ENCODE results near the gene LAMC2.

The LAMC2 gene

DNA sequence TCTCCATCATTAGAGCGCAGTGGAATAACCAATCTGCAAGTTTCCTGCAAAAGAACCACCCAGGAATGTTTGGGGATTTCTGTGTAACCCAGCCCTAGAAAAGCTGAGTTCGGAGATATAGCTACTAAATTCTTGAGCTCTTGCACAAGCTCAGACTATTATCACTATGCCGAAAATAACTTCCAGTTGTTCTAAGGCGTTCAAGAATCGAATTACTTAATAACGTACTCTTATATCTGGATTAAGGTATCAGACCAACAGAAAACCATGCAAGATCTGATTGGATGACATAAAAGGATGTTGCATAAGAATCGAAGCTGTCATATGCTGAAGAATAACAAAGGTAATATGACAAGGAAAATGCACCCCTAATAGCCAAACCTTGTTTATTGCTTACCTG, 7.5 kb upstream of the LAMC2 start:
- H3K4me3 ChIP-seq (ENCODE audit: low read length) = no peak overlapping the region
- no peaks in the 10 kb centered on the region for H3K27me3 ChIP-seq (ENCODE audit: control insufficient read depth, insufficient read depth, low read length)
- no peaks in the 10 kb centered on the region for H3K36me3 ChIP-seq (ENCODE audit: control insufficient read depth, insufficient read depth, low read length)
- H3K9ac ChIP-seq (ENCODE audit: low read length) = no peak overlapping the region
- no peak overlapping the region for H3K27ac ChIP-seq (ENCODE audit: low read depth, low read length)
- H3K4me1 ChIP-seq (ENCODE audit: control insufficient read depth, insufficient read depth, low read length) = peaks cover 10% of the 10 kb centered on the region

DNA sequence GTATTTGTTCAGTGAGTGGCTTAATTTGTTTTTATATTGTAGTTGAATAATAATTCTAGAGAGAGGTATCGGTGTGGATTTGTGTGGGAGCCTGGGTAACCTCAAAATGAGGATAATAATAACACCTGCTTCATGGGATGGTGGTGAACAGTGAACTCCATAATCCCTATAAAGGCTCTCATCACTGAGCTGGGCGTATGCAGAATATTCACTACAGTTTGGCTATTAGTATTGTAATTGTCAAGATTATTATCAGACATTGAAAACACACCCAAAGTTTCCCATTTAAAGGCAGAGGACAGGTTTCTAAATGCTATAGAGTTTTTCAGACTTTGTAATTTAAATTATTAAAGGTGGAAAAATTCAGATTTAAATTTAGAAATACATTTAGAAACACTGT, 7.0 kb upstream of the LAMC2 start:
- Histone ChIP-seq H3K27ac (ENCODE audit: low read depth, low read length) (no peak overlapping the region), H3K36me3 (ENCODE audit: control insufficient read depth, insufficient read depth, low read length) (no peaks in the 10 kb centered on the region), H3K4me1 (ENCODE audit: control insufficient read depth, insufficient read depth, low read length) (peaks cover 10% of the 10 kb centered on the region), H3K4me3 (ENCODE audit: low read length) (no peak overlapping the region), H3K9ac (ENCODE audit: low read length) (no peak overlapping the region), H3K27me3 (ENCODE audit: control insufficient read depth, insufficient read depth, low read length) (no peaks in the 10 kb centered on the region)

DNA sequence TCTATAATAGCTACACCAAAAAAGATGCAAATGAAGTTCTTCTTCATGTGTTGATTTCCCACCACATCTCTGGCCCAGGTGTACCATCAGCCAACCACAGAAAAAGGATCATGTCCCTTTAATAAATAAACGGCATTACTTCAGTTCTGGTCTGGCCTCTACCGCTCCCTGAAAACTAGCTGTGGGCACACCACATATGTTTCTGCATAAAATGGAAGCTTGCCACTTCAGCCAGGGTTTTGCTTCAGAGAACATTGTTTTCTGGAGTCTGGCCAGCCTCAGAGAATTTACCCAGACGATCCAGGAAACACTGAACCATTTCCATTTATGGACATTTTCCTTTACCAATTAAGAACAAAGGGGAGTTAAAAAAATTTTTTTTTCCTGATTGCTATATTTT, 5.8 kb upstream of the LAMC2 start:
- Histone ChIP-seq H3K9ac (ENCODE audit: low read length) (no peak overlapping the region), H3K27me3 (ENCODE audit: control insufficient read depth, insufficient read depth, low read length) (no peaks in the 10 kb centered on the region), H3K27ac (ENCODE audit: low read depth, low read length) (peak overlapping the region; percentile 68), H3K4me3 (ENCODE audit: low read length) (no peak overlapping the region), H3K36me3 (ENCODE audit: control insufficient read depth, insufficient read depth, low read length) (no peaks in the 10 kb centered on the region), H3K4me1 (ENCODE audit: control insufficient read depth, insufficient read depth, low read length) (peaks cover 10% of the 10 kb centered on the region)

DNA sequence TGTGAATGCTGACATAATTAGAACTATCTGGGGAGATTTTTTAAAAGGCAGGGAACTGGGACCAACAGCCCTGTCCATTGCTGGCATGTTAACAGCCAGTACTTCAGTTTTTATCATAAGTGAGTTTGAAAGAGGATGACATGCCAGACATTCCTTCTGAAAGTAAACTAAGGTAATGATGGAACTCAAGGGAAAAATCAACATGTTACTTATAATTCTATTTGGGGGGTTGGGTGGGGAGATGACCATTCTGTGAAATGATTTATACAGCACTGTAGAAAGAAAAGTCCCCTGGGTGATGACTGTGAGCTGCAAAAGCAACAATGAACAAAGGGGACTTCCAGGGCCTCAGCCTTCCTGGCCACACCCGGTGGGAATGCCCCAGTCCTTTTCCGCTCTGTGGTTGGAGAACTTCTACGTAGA, 5.4 kb upstream of the LAMC2 start:
- Histone ChIP-seq H3K27me3 (ENCODE audit: control insufficient read depth, insufficient read depth, low read length) (no peaks in the 10 kb centered on the region), H3K27ac (ENCODE audit: low read depth, low read length) (peak overlapping the region; percentile 68), H3K36me3 (ENCODE audit: control insufficient read depth, insufficient read depth, low read length) (no peaks in the 10 kb centered on the region), H3K4me3 (ENCODE audit: low read length) (no peak overlapping the region), H3K4me1 (ENCODE audit: control insufficient read depth, insufficient read depth, low read length) (peaks cover 10% of the 10 kb centered on the region), H3K9ac (ENCODE audit: low read length) (no peak overlapping the region)

DNA sequence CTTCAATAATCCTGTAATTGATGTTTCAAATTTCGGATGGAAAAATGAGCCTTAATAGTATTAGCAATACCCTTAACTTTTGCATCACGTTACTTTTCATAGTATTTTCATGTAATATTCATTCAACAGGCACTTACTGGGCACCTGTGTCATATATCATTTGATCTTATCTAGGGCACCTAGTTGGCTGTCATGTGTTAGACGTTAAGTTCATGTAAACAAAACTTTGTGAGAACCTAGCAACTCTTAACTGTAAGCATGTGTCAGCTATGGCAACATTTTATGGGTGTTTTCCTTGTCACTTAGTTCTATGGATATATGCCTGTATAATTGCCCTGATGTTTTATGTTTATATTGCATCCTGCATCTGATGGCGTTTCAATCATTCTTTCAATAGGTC, 777 bp downstream of the LAMC2 start:
- no peak overlapping the region for H3K27ac ChIP-seq (ENCODE audit: low read depth, low read length)
- H3K4me3 ChIP-seq (ENCODE audit: low read length) = peak overlapping the region; percentile 71
- H3K36me3 ChIP-seq (ENCODE audit: control insufficient read depth, insufficient read depth, low read length) = no peaks in the 10 kb centered on the region
- H3K9ac ChIP-seq (ENCODE audit: low read length) = no peak overlapping the region
- no peaks in the 10 kb centered on the region for H3K4me1 ChIP-seq (ENCODE audit: control insufficient read depth, insufficient read depth, low read length)
- H3K27me3 ChIP-seq (ENCODE audit: control insufficient read depth, insufficient read depth, low read length) = no peaks in the 10 kb centered on the region

DNA sequence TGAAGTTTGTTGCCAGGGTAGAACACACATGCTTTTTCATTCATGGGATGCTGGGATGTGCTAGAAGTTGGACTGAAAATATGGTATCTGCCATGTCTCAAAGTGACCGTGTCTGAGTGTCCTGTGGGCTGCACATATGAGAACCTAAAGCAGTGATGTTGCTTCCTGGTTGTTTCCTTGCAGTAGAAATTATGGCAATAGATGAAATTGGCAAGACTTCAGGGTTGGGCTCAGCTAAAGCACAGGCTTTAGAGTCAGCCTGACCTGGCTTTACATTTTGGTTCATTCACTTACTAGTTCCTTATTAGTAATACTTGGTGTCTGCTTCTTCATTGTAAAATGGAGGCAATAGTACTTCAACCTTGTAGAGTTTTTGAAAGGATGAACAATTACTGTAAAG, 2.2 kb downstream of the LAMC2 start:
- Histone ChIP-seq H3K9ac (ENCODE audit: low read length) (no peak overlapping the region), H3K4me3 (ENCODE audit: low read length) (no peak overlapping the region), H3K27me3 (ENCODE audit: control insufficient read depth, insufficient read depth, low read length) (no peaks in the 10 kb centered on the region), H3K36me3 (ENCODE audit: control insufficient read depth, insufficient read depth, low read length) (no peaks in the 10 kb centered on the region), H3K27ac (ENCODE audit: low read depth, low read length) (no peak overlapping the region), H3K4me1 (ENCODE audit: control insufficient read depth, insufficient read depth, low read length) (no peaks in the 10 kb centered on the region)

DNA sequence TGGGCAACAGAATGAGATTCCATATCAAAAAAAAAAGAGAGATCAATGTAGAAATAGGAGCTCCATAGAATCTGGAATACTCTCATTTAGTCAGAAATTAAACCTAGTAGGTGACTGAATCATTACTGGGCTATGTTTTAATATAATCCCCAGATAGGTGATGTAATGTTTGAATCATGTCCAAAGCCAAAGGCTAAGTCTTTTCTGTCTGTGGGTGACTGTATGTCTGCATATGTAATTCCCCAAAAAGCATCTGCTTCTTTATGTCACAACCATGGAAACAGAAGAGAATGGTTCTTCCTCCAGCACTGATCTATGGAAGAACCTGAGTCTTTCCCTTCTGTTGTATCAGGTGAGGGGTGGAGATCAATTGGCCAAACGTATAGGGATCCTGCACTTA, 5.8 kb downstream of the LAMC2 start:
- Histone ChIP-seq H3K9ac (ENCODE audit: low read length) (no peak overlapping the region), H3K4me1 (ENCODE audit: control insufficient read depth, insufficient read depth, low read length) (no peaks in the 10 kb centered on the region), H3K4me3 (ENCODE audit: low read length) (no peak overlapping the region), H3K27ac (ENCODE audit: low read depth, low read length) (no peak overlapping the region), H3K36me3 (ENCODE audit: control insufficient read depth, insufficient read depth, low read length) (no peaks in the 10 kb centered on the region), H3K27me3 (ENCODE audit: control insufficient read depth, insufficient read depth, low read length) (no peaks in the 10 kb centered on the region)

DNA sequence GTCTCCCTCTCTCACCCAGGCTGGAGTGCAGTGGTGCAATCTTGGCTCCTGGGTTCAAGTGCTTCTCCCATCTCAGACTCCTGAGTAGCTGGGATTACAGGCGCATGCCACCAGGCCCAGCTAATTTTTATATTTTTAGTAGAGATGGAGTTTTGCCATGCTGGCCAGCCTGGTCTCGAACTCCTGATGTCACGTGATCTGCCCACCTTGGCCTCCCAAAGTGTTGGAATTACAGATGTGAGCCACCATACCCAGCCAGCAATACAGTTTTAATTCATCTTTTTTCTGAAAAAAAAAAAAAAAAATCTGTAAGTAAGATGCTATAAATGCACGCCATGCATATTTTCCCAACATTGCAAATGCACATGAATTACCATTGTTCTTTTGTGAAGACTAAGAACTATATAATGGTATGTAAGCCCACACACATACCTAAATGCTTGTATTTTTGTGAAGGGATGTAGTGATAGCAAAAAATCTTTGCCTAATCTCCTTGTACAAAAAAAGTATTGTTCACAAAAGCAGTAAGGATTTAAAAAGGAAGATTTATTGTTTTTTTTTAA, 8.0 kb downstream of the LAMC2 start:
- H3K9ac ChIP-seq (ENCODE audit: low read length) = no peak overlapping the region
- H3K27ac ChIP-seq (ENCODE audit: low read depth, low read length) = no peak overlapping the region
- peaks cover 5% of the 10 kb centered on the region for H3K4me1 ChIP-seq (ENCODE audit: control insufficient read depth, insufficient read depth, low read length)
- H3K27me3 ChIP-seq (ENCODE audit: control insufficient read depth, insufficient read depth, low read length) = no peaks in the 10 kb centered on the region
- no peaks in the 10 kb centered on the region for H3K36me3 ChIP-seq (ENCODE audit: control insufficient read depth, insufficient read depth, low read length)
- no peak overlapping the region for H3K4me3 ChIP-seq (ENCODE audit: low read length)

DNA sequence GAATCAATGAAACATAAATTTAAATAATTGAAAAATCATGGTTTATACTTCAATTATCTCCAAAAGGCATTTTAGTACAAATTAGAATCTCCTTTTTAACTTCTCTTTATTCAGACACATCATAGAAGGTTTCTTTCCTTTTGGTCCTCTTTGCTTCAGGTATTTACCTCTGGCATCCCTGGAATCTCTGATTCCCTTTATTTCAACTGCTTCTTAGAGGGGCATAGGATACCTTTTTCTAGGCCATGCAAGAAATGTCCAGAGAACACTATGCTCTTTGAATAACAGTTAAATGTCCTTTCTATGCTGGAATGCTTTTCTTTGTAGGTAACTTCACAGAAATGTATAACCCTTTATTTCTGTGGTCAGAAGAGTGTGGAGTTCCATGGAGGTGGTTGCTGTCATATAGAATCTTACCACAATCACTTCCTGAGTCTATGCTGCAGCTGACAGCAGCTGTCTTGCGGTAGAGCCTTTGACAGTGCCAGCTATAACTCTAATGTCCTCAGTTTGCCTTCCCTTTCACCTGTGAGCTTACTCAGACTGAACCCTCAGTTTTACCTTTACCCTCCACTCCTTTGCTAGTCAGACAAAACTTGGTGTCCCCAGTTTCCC, 8.6 kb downstream of the LAMC2 start:
- H3K36me3 ChIP-seq (ENCODE audit: control insufficient read depth, insufficient read depth, low read length) = no peaks in the 10 kb centered on the region
- no peaks in the 10 kb centered on the region for H3K27me3 ChIP-seq (ENCODE audit: control insufficient read depth, insufficient read depth, low read length)
- no peak overlapping the region for H3K4me3 ChIP-seq (ENCODE audit: low read length)
- H3K4me1 ChIP-seq (ENCODE audit: control insufficient read depth, insufficient read depth, low read length) = peaks cover 5% of the 10 kb centered on the region
- H3K27ac ChIP-seq (ENCODE audit: low read depth, low read length) = no peak overlapping the region
- H3K9ac ChIP-seq (ENCODE audit: low read length) = no peak overlapping the region

DNA sequence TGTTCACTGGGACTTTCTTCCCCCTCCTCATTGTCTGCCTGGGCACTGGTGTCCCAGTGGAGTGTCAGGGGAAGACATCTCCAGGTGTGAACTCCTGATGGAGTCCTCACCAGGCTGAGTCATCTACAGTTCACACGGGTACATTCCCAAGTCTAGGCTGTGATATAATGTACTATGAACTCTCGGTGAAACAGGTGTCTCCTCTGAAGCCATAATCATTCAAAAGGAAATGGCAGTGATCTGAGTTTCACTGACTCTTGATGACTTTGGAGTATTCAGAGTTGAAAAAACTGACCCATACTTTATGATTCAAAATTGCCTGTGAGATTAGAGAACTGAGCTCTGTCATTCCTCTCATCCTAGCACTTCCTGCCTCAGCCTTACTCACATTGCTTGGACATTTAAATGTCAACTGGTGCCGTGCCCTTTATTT, 9.1 kb downstream of the LAMC2 start:
- Histone ChIP-seq H3K9ac (ENCODE audit: low read length) (no peak overlapping the region), H3K27ac (ENCODE audit: low read depth, low read length) (no peak overlapping the region), H3K36me3 (ENCODE audit: control insufficient read depth, insufficient read depth, low read length) (no peaks in the 10 kb centered on the region)

DNA sequence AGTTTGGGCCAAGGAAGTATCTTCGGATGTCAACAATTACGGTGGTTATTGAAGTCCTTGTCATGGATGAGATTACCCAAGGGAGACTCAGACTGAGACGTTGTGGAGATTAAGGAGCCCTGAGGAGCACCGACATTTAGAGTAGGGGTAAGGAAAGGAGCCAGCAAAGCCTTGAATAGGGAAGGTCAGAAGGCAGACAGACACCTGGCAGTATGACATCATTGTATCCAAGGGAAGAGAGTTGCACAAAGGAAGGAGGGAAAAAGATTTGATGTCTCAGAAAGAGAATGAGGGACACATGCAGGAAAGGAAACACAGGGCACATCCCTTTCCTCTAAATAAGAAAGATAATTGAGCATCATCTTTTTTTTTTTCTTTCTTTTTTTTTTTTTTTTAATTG, 11.7 kb downstream of the LAMC2 start:
- Histone ChIP-seq H3K27ac (ENCODE audit: low read depth, low read length) (no peak overlapping the region), H3K9ac (ENCODE audit: low read length) (no peak overlapping the region), H3K36me3 (ENCODE audit: control insufficient read depth, insufficient read depth, low read length) (no peaks in the 10 kb centered on the region), H3K4me3 (ENCODE audit: low read length) (no peak overlapping the region), H3K4me1 (ENCODE audit: control insufficient read depth, insufficient read depth, low read length) (peaks cover 5% of the 10 kb centered on the region), H3K27me3 (ENCODE audit: control insufficient read depth, insufficient read depth, low read length) (no peaks in the 10 kb centered on the region)

More for the DNA sequence above, 9.1 kb downstream of the LAMC2 start:
- no peak overlapping the region for H3K4me3 ChIP-seq (ENCODE audit: low read length)
- H3K4me1 ChIP-seq (ENCODE audit: control insufficient read depth, insufficient read depth, low read length) = peaks cover 5% of the 10 kb centered on the region
- no peaks in the 10 kb centered on the region for H3K27me3 ChIP-seq (ENCODE audit: control insufficient read depth, insufficient read depth, low read length)

DNA sequence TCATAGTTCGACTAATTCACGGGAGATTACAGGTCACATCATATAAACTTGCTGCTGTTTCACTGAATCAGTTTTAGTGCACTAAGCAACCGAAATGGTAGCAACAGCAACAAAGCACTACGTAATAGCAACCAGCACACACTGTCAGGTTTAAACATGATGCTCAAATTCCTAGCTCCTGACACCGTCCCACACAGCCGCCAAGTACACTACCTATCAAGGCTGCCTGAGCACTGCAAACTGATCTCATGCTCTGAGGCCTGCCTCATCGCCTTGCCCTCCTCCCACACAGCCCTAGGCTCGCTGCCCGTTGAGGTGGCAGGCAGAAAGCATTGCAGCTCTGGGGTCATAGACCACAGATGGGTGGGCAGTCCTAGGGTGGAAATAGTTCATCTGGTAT, 12.4 kb downstream of the LAMC2 start:
- no peaks in the 10 kb centered on the region for H3K36me3 ChIP-seq (ENCODE audit: control insufficient read depth, insufficient read depth, low read length)
- no peak overlapping the region for H3K4me3 ChIP-seq (ENCODE audit: low read length)
- no peak overlapping the region for H3K9ac ChIP-seq (ENCODE audit: low read length)
- no peaks in the 10 kb centered on the region for H3K27me3 ChIP-seq (ENCODE audit: control insufficient read depth, insufficient read depth, low read length)
- peaks cover 5% of the 10 kb centered on the region for H3K4me1 ChIP-seq (ENCODE audit: control insufficient read depth, insufficient read depth, low read length)
- peak overlapping the region; percentile 86 for H3K27ac ChIP-seq (ENCODE audit: low read depth, low read length)

DNA sequence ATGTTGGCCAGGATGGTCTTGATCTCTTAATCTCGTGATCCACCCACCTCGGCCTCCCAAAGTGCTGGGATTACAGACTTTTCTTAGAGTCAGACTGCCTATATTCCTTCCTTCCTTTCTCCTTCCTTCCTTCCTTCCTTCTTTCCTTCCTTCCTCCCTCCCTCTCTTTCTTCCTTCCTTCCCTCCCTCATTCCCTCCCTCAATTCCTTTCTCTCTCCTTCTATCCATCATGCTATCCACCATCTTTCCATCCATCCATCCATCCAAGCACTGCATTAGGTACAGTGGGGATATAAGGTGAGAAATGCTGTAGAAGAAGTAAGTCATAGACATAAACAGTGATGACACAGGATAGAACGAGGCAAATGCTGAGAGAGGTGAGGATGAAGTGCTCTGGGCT, 13.2 kb downstream of the LAMC2 start:
- H3K4me3 ChIP-seq (ENCODE audit: low read length) = no peak overlapping the region
- no peaks in the 10 kb centered on the region for H3K36me3 ChIP-seq (ENCODE audit: control insufficient read depth, insufficient read depth, low read length)
- H3K27ac ChIP-seq (ENCODE audit: low read depth, low read length) = no peak overlapping the region
- H3K4me1 ChIP-seq (ENCODE audit: control insufficient read depth, insufficient read depth, low read length) = peaks cover 5% of the 10 kb centered on the region
- H3K9ac ChIP-seq (ENCODE audit: low read length) = no peak overlapping the region
- H3K27me3 ChIP-seq (ENCODE audit: control insufficient read depth, insufficient read depth, low read length) = no peaks in the 10 kb centered on the region
